HepG2 (cell line): ENCODE measurements around the gene RBCK1. TPM values are rescaled to one million over a fixed set of nuclear protein-coding genes. Genes with fewer than 3 reads are reported as not detected.

Experiments used
- CREB1 ChIP-seq, 2 experiments: fragments of 450-650 bp in 1 of 2; IDR thresholded peaks; 2 replicates each; pipeline ENCODE4 v1.6.1; 2016 to 2017; ENCODE audit warnings: control low read depth in 1 of 2, mild to moderate bottlenecking in 1 of 2, missing compliant biosample characterization in 1 of 2, missing genetic modification characterization in 1 of 2
- KLF16 ChIP-seq, 2 experiments: sonication (generic) in 1 of 2; formaldehyde crosslinking in 1 of 2; IDR thresholded peaks; 2 replicates each; pipeline versions ENCODE4 v1.6.1 to v1.8.0; 2016 to 2023; ENCODE audit warnings: missing genetic modification reagents in 2 of 2, missing compliant biosample characterization in 1 of 2
- KLF9 ChIP-seq: IDR thresholded peaks from 2 replicates; pipeline ENCODE4 v1.6.1; 2016; ENCODE audit warnings: low read depth
- MZF1 ChIP-seq: sonication (generic); formaldehyde crosslinking; IDR thresholded peaks from 2 replicates; pipeline ENCODE4 v1.8.1; 2023; ENCODE audit warnings: mild to moderate bottlenecking, missing genetic modification reagents, borderline replicate concordance
- PCBP1 ChIP-seq: fragments of 200-400 bp; formaldehyde crosslinking; IDR thresholded peaks from 2 replicates; pipeline ENCODE4 v1.6.1; 2017; ENCODE audit warnings: mild to moderate bottlenecking, low read depth, low read length, borderline replicate concordance
- POLR2G ChIP-seq: fragments of 200-400 bp; formaldehyde crosslinking; IDR thresholded peaks from 2 replicates; pipeline ENCODE4 v1.6.1; 2018; ENCODE audit warnings: mild to moderate bottlenecking, low read depth, low read length, moderate library complexity
- RBM39 ChIP-seq: fragments of 200-400 bp; formaldehyde crosslinking; IDR thresholded peaks from one replicate; pipeline ENCODE4 v1.6.1; 2018; ENCODE audit warnings: antibody characterized with exemption, mild to moderate bottlenecking, low read depth, low read length; ENCODE audit not compliant: poor library complexity, severe bottlenecking
- RNF2 ChIP-seq: fragments of 450-650 bp; conservative IDR thresholded peaks from 2 replicates; pipeline ENCODE4 v1.6.1; 2016; ENCODE audit warnings: low read depth
- SNAPC2 ChIP-seq: sonication (generic); formaldehyde crosslinking; IDR thresholded peaks from 2 replicates; pipeline ENCODE4 v1.8.1; 2022; ENCODE audit warnings: mild to moderate bottlenecking, missing genetic modification reagents
- YEATS4 ChIP-seq: sonication (generic); formaldehyde crosslinking; IDR thresholded peaks from 2 replicates; pipeline ENCODE4 v1.4.0; 2020; ENCODE audit warnings: missing genetic modification reagents, borderline replicate concordance
- ZC3H4 ChIP-seq: sonication (generic); formaldehyde crosslinking; IDR thresholded peaks from 2 replicates; pipeline ENCODE4 v1.4.0; 2020; ENCODE audit warnings: missing genetic modification reagents, borderline replicate concordance
- ZMYM3 ChIP-seq: sonication (generic); formaldehyde crosslinking; IDR thresholded peaks from 2 replicates; pipeline ENCODE4 v1.5.1; 2020; ENCODE audit warnings: mild to moderate bottlenecking, missing genetic modification reagents
- ZNF225 ChIP-seq: sonication (generic); formaldehyde crosslinking; IDR thresholded peaks from 2 replicates; pipeline ENCODE4 v1.4.0; 2020; ENCODE audit warnings: mild to moderate bottlenecking, missing genetic modification reagents
- ZNF430 ChIP-seq: sonication (generic); formaldehyde crosslinking; IDR thresholded peaks from 2 replicates; pipeline ENCODE4 v1.9.0; 2021; ENCODE audit warnings: mild to moderate bottlenecking, missing genetic modification reagents
- ZNF44 ChIP-seq: sonication (generic); formaldehyde crosslinking; IDR thresholded peaks from 2 replicates; pipeline ENCODE4 v1.5.1; 2020; ENCODE audit warnings: mild to moderate bottlenecking, missing genetic modification reagents
- polyA plus RNA-seq, 8 experiments: library from polyadenylated mRNA; depleted of rRNA in 3 of 8; stranded (reverse) in 7 of 8; unstranded in 1 of 8; fragments of >200 nt; fragmentation: Illumina TruSeq in 4 of 8; extraction: Trizol in 4 of 8; gene quantifications; 2 replicates each; pipeline versions ENCODE4 v1.2.1 to v1.2.3, GENCODE V29; 2011 to 2016; ENCODE audit warnings: low read depth in 4 of 8, missing spikeins in 1 of 8, mixed read lengths in 1 of 8; ENCODE audit not compliant: insufficient read depth in 1 of 8
- total RNA-seq, 5 experiments: library from RNA; depleted of rRNA; stranded (reverse); fragments of >200 nt; fragmentation: Illumina TruSeq; extraction: Trizol; gene quantifications; 2 replicates each; pipeline ENCODE4 v1.2.3, GENCODE V29; 2016; ENCODE audit warnings: low read depth in 1 of 5
- TF ChIP-seq, protein P1 (sequence below): sonication (generic); formaldehyde crosslinking; IDR thresholded peaks from 2 replicates; pipeline ENCODE4 v1.5.0; 2020; ENCODE audit warnings: missing genetic modification reagents
- TF ChIP-seq, protein P2 (sequence below): sonication (generic); formaldehyde crosslinking; IDR thresholded peaks from 2 replicates; pipeline ENCODE4 v1.4.0; 2020; ENCODE audit warnings: missing genetic modification reagents, borderline replicate concordance
- TF ChIP-seq, protein P3 (sequence below): sonication (generic); formaldehyde crosslinking; IDR thresholded peaks from 2 replicates; pipeline ENCODE4 v1.4.0; 2020; ENCODE audit warnings: missing genetic modification reagents
- TF ChIP-seq, protein P4 (sequence below): sonication (generic); formaldehyde crosslinking; conservative IDR thresholded peaks from 2 replicates; pipeline ENCODE4 v1.8.0; 2022; ENCODE audit warnings: missing genetic modification reagents

Gene RBCK1
- total and polyA plus RNA-seq, 2 of the 13 experiments (the other 11 are each of a cell fraction or from before 2014, with no cell fraction given), result 149 to 215 TPM

DNA sequence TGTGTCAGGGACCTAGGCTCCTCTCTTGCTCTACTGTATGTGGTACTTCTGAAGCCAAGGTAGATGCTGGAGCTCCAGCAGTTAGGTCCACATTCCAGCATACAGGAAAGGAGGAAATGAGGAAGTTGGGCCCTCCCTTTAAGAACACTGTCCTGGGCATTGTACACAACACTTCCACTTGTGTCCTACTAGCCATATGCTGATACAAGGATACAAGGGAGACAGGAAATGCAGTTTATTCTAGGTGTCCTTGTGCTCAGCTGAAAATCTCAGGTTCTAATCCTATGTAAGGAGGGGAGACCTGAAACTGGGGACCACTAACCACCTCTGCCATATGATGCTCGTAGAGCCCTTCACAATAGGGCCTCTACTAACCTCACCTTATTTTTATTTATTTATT lies 23.4 kb upstream of the RBCK1 start (continued):
- TF ChIP-seq, protein P1, sequence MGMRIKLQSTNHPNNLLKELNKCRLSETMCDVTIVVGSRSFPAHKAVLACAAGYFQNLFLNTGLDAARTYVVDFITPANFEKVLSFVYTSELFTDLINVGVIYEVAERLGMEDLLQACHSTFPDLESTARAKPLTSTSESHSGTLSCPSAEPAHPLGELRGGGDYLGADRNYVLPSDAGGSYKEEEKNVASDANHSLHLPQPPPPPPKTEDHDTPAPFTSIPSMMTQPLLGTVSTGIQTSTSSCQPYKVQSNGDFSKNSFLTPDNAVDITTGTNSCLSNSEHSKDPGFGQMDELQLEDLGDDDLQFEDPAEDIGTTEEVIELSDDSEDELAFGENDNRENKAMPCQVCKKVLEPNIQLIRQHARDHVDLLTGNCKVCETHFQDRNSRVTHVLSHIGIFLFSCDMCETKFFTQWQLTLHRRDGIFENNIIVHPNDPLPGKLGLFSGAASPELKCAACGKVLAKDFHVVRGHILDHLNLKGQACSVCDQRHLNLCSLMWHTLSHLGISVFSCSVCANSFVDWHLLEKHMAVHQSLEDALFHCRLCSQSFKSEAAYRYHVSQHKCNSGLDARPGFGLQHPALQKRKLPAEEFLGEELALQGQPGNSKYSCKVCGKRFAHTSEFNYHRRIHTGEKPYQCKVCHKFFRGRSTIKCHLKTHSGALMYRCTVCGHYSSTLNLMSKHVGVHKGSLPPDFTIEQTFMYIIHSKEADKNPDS (CRISPR knock-in tag), result no peak
- TF ChIP-seq KLF16 (CRISPR knock-in tag; IDR thresholded peaks at IDR 0.05) (0 out of 4 replicates have a peak, but pooled peaks of 1 of the 2 experiments have one; percentile 9), ZMYM3 (CRISPR knock-in tag) (peak; percentile 16; the same call in 1 of the 2 replicates), POLR2G (0 out of 2 replicates have a peak, but pooled peaks have one; percentile 39), MZF1 (CRISPR knock-in tag) (no peak), ZNF225 (CRISPR knock-in tag) (no peak), SNAPC2 (CRISPR knock-in tag) (no peak), ZNF430 (CRISPR knock-in tag) (no peak), PCBP1 (no peak), RBM39 (no peak), YEATS4 (CRISPR knock-in tag) (no peak), KLF9 (CRISPR knock-in tag) (no peak), ZNF44 (CRISPR knock-in tag) (0 out of 2 replicates have a peak, but pooled peaks have one; percentile 54), CREB1 (IDR thresholded peaks at IDR 0.05) (no peak), CREB1 (CRISPR knock-in tag; IDR thresholded peaks at IDR 0.05) (no peak), ZC3H4 (0 out of 2 replicates have a peak, but pooled peaks have one; percentile 63), RNF2 (no peak)
- TF ChIP-seq, protein P2, sequence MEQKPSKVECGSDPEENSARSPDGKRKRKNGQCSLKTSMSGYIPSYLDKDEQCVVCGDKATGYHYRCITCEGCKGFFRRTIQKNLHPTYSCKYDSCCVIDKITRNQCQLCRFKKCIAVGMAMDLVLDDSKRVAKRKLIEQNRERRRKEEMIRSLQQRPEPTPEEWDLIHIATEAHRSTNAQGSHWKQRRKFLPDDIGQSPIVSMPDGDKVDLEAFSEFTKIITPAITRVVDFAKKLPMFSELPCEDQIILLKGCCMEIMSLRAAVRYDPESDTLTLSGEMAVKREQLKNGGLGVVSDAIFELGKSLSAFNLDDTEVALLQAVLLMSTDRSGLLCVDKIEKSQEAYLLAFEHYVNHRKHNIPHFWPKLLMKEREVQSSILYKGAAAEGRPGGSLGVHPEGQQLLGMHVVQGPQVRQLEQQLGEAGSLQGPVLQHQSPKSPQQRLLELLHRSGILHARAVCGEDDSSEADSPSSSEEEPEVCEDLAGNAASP (CRISPR knock-in tag), result no peak
- TF ChIP-seq, protein P3, sequence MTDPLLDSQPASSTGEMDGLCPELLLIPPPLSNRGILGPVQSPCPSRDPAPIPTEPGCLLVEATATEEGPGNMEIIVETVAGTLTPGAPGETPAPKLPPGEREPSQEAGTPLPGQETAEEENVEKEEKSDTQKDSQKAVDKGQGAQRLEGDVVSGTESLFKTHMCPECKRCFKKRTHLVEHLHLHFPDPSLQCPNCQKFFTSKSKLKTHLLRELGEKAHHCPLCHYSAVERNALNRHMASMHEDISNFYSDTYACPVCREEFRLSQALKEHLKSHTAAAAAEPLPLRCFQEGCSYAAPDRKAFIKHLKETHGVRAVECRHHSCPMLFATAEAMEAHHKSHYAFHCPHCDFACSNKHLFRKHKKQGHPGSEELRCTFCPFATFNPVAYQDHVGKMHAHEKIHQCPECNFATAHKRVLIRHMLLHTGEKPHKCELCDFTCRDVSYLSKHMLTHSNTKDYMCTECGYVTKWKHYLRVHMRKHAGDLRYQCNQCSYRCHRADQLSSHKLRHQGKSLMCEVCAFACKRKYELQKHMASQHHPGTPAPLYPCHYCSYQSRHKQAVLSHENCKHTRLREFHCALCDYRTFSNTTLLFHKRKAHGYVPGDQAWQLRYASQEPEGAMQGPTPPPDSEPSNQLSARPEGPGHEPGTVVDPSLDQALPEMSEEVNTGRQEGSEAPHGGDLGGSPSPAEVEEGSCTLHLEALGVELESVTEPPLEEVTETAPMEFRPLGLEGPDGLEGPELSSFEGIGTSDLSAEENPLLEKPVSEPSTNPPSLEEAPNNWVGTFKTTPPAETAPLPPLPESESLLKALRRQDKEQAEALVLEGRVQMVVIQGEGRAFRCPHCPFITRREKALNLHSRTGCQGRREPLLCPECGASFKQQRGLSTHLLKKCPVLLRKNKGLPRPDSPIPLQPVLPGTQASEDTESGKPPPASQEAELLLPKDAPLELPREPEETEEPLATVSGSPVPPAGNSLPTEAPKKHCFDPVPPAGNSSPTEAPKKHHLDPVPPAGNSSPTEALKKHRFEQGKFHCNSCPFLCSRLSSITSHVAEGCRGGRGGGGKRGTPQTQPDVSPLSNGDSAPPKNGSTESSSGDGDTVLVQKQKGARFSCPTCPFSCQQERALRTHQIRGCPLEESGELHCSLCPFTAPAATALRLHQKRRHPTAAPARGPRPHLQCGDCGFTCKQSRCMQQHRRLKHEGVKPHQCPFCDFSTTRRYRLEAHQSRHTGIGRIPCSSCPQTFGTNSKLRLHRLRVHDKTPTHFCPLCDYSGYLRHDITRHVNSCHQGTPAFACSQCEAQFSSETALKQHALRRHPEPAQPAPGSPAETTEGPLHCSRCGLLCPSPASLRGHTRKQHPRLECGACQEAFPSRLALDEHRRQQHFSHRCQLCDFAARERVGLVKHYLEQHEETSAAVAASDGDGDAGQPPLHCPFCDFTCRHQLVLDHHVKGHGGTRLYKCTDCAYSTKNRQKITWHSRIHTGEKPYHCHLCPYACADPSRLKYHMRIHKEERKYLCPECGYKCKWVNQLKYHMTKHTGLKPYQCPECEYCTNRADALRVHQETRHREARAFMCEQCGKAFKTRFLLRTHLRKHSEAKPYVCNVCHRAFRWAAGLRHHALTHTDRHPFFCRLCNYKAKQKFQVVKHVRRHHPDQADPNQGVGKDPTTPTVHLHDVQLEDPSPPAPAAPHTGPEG, result no peak
- TF ChIP-seq, protein P4, sequence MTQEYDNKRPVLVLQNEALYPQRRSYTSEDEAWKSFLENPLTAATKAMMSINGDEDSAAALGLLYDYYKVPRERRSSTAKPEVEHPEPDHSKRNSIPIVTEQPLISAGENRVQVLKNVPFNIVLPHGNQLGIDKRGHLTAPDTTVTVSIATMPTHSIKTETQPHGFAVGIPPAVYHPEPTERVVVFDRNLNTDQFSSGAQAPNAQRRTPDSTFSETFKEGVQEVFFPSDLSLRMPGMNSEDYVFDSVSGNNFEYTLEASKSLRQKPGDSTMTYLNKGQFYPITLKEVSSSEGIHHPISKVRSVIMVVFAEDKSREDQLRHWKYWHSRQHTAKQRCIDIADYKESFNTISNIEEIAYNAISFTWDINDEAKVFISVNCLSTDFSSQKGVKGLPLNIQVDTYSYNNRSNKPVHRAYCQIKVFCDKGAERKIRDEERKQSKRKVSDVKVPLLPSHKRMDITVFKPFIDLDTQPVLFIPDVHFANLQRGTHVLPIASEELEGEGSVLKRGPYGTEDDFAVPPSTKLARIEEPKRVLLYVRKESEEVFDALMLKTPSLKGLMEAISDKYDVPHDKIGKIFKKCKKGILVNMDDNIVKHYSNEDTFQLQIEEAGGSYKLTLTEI (CRISPR knock-in tag), result no peak
